Measurements from ENCODE around the gene GPBAR1.

GRCh38 chr2:218226903-218227302, 33.9 kb upstream of the GPBAR1 start:
- TF ChIP-seq CTCF (IDR thresholded peaks at IDR 0.05), result no peak
- TF ChIP-seq POLR2A (IDR thresholded peaks at IDR 0.05), result no peak

All from testis (tissue), 2 donors.